ENCODE measurements around the gene HDHD5. TPM values are rescaled to one million over a fixed set of nuclear protein-coding genes. Genes with fewer than 3 reads are reported as not detected.

Gene HDHD5
- 21.2 and 39.7 TPM in 2 replicates for total RNA-seq (ENCODE audit: low replicate concordance)

GRCh38 chr22:17158568-17159503, at the start of gene HDHD5:
HDHD5 (minus strand) TSS chr22:17159277; CDS start chr22:17159251, 26 bp downstream.

GRCh38 chr22:17121233-17122195, 37.6 kb downstream of the HDHD5 start, which contains the start of gene TMEM121B:
TMEM121B (minus strand) TSS chr22:17121360; CDS start chr22:17121127, 233 bp downstream.

Other genes starting within 250 kb of the HDHD5 start
- gene GAB4, start 151.1 kb downstream of the HDHD5 start, total RNA-seq (ENCODE audit: low replicate concordance) = not detected in 2 replicates
- gene IL17RA, start 74.3 kb downstream of the HDHD5 start, total RNA-seq (ENCODE audit: low replicate concordance) = 2.9 and 3.7 TPM in 2 replicates
- 0.08 TPM in 1 of 2 replicates, not detected in the other for gene TMEM121B, start 37.9 kb downstream of the HDHD5 start, total RNA-seq (ENCODE audit: low replicate concordance)
- gene ADA2, start 60.2 kb upstream of the HDHD5 start, total RNA-seq (ENCODE audit: low replicate concordance) = 1.8 and 2.5 TPM in 2 replicates
- gene CECR2, start 210.2 kb upstream of the HDHD5 start, total RNA-seq (ENCODE audit: low replicate concordance) = under 0.01 and 1.6 TPM in 2 replicates

Measured in smooth muscle cell of the coronary artery (primary cell).